Muscle of leg (tissue), 11 donors: ENCODE results near the gene SMAD2. TPM values are rescaled to one million over a fixed set of nuclear protein-coding genes. Genes with fewer than 3 reads are reported as not detected.
"Not testable (repeated sequence)": the region's sequence is repeated elsewhere in the genome, so short reads cannot be mapped to it uniquely, and the experiment has no call there.

ENCODE experiments used
- DNase-seq: peaks from one replicate; pipeline ENCODE4 v3.0.0; 2013
- H3K27ac ChIP-seq: one replicate; pipeline ENCODE4 v1.5.1; 2013; ENCODE audit warnings: mild to moderate bottlenecking, low read length, control low read depth
- H3K27me3 ChIP-seq: one replicate; pipeline ENCODE4 v1.6.1; 2013; ENCODE audit warnings: low read length; ENCODE audit not compliant: control insufficient read depth, insufficient read depth
- H3K36me3 ChIP-seq: one replicate; pipeline ENCODE4 v1.6.1; 2013; ENCODE audit warnings: low read length; ENCODE audit not compliant: control insufficient read depth, insufficient read depth
- H3K4me1 ChIP-seq: one replicate; pipeline ENCODE4 v1.6.1; 2013; ENCODE audit warnings: low read length; ENCODE audit not compliant: control insufficient read depth, insufficient read depth
- H3K4me3 ChIP-seq: one replicate; pipeline ENCODE4 v1.5.1; 2013; ENCODE audit warnings: low read length, control low read depth
- H3K9me3 ChIP-seq: replicated peaks from 2 replicates; pipeline ENCODE4 v1.6.1; 2013; ENCODE audit warnings: low read depth, low read length; ENCODE audit not compliant: control insufficient read depth
- WGBS: methylation state at CpG from one replicate; pipeline ENCODE4 v1.1.5; 2013; ENCODE audit warnings: missing lambda C conversion rate; ENCODE audit not compliant: insufficient coverage; 5-methylcytosine and 5-hydroxymethylcytosine counted together
- polyA plus RNA-seq, 8 donors: library from polyadenylated mRNA; unstranded; fragments of 120-200 nt; gene quantifications; one replicate each; pipeline versions ENCODE4 v1.2.1 to v1.2.3, GENCODE V29; 2013; ENCODE audit warnings: inconsistent platforms in 1 of 8, low replicate concordance in 1 of 8; ENCODE audit not compliant: insufficient read length in 8 of 8, insufficient read depth in 1 of 8
- total RNA-seq: library from RNA; stranded (reverse); fragments of 120-200 nt; gene quantifications from one replicate; pipeline ENCODE4 v1.2.4, GENCODE V29; 2013

The SMAD2 gene
- total and polyA plus RNA-seq, 9 donors: 42.7 to 91.8 (median 56.2) TPM

DNA sequence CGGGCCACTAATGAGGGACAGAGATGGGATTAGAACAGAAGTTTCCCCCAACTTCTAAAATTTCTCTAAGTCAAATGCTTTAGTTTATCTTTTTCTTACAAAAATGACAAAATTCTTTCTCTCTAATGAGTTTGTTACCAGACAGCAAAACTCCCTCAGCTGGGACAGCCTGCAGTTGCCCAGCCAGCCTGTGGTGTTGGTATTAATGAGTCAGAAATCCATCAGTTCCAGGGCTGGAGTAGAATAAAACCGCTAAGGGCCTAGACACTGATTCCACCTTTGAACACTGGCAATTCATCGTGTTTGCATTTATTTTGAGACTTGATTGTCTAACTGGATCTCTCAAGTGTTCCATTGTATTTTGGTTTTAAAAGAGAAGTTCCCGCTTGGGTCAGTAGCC, 38.3 kb upstream of the SMAD2 start:
- DNase-seq: no peak
- Histone ChIP-seq H3K27ac (no peak overlapping the region), H3K9me3 (no peaks in the 10 kb centered on the region), H3K27me3 (no peaks in the 10 kb centered on the region), H3K36me3 (no peaks in the 10 kb centered on the region), H3K4me1 (peaks cover 6% of the 10 kb centered on the region), H3K4me3 (no peak overlapping the region)
- 95% methylated on average over 3 of the region's 4 CpGs for WGBS

DNA sequence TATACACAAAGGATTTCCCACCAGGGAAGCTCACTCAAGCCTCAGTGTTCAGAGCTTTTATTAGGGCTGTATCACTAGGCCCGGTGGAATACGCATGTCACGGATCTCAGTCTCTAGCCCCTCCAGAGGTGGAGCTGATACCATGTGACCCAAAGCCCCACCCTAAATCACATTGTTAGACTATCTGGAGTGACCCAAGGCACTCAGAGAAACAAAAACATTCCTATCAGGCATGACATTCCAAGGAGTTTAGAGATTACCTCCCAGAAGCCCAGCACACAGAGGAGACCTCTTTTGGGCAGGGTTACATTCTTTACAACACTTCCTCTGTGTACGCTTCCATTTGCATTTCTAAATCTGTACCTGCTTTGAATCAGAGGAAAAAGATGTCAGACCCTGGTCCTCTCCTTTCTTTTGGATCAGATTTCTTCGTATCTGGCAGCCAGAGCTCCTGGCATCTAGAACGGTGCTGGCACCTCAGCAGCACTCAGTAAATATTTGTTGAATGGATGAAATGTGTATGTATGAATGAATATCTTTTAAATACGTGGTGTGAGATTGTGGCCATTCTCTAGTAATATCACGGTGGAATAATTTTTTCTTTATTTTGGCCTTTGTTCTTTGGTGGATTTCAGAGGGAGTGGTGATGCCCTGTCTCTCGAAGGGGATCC, 37.7 kb upstream of the SMAD2 start:
- no peaks in the 10 kb centered on the region for H3K36me3 ChIP-seq
- WGBS: 69% methylated on average over 6 of the region's 9 CpGs
- H3K27me3 ChIP-seq: no peaks in the 10 kb centered on the region
- no peak for DNase-seq
- H3K4me1 ChIP-seq: peaks cover 6% of the 10 kb centered on the region
- H3K27ac ChIP-seq: no peak overlapping the region
- H3K9me3 ChIP-seq: no peaks in the 10 kb centered on the region
- H3K4me3 ChIP-seq: no peak overlapping the region

DNA sequence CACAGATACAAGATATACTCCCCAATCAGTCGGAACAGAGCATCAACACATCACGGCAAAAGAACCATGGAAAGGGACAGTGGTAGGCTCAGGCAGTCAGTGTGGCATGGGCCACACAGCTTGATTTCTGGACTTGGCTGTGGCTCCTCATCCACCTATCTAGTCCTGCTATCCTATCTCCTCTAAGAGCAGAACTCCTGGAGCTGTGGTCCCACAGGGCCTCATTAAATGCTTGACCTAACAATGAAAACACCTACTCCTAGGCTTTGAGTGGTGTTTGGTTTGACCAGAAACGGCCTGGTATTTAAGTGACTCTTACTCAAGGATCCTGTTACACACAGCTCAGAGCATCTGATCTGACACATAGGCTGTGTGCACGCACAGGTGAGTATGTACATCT, 33.6 kb upstream of the SMAD2 start:
- H3K36me3 ChIP-seq: no peaks in the 10 kb centered on the region
- H3K27me3 ChIP-seq: no peaks in the 10 kb centered on the region
- peaks cover 3% of the 10 kb centered on the region for H3K9me3 ChIP-seq
- 76% methylated on average over 3 of the region's 4 CpGs for WGBS
- peaks cover 6% of the 10 kb centered on the region for H3K4me1 ChIP-seq
- no peak for DNase-seq
- no peak overlapping the region for H3K4me3 ChIP-seq
- no peak overlapping the region for H3K27ac ChIP-seq

DNA sequence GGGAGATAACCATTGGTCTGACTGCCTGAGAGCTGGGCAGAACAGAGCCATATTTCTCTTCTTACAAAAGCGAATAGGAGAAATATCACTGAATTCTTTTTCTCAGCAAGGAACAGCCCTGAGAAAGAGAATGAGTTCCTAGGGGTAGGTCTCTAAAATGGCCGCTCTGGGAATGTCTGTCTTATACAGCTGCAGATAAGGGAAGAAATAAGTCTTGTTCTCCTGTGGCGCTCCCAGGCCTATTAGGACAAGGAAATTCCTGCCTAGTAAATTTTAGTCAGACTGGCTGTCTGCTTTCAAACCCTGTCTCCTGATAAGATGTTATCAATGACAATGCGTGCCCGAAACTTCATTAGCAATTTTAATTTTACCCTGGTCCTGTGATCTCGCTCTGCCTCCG, 30.5 kb upstream of the SMAD2 start:
- H3K9me3 ChIP-seq, H3K4me1 ChIP-seq, DNase-seq, H3K36me3 ChIP-seq, H3K4me3 ChIP-seq, H3K27me3 ChIP-seq, H3K27ac ChIP-seq: not testable (repeated sequence)
- 92% methylated on average over 2 of the region's 7 CpGs for WGBS

DNA sequence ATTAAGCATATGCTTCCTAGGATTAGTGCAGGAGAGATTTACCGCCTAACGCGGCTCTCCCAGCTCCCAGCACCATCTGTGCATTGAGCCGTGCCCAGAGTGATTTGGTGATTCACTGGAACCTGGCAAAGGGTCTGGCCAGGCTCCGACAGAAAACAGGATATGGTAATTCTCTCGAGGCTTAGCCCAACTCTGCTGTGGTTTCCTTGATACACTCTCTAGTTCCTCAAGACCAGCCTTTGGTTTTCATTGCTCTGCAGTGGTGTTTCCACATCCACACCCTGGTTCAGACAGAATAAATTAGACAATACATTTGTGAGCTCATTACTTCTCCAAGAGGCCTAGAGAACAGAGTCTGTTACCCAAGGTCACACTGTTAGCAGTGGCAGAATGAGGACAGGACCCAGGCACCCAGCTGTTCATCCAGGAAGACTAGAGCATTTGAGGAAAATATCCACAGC, 23.0 kb upstream of the SMAD2 start:
- Histone ChIP-seq H3K9me3 (no peaks in the 10 kb centered on the region), H3K36me3 (no peaks in the 10 kb centered on the region), H3K27me3 (no peaks in the 10 kb centered on the region), H3K27ac (peak overlapping the region; percentile 71), H3K4me3 (no peak overlapping the region), H3K4me1 (peaks cover 6% of the 10 kb centered on the region)
- WGBS: 7% methylated on average over 5 of the region's 6 CpGs
- peak; percentile 77 for DNase-seq

DNA sequence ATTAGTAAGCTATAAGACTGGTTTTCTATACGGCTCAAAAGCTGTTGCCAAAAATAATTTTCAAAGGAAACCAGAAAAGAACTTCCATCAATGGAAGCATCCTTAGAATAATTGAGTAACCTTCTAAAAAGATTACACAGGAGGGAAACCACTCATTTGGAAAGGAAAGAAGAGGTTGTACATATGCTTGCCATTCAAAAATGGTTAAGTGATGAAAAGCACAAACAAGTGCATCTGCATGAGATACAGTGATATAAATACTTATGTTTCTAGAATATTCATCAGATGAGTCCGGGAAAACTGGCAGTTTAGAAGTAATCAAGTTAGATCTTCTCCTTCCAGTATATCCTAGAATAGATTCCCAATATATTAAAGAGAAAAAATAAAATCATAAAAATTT, 20.1 kb upstream of the SMAD2 start:
- WGBS: no CpG with 5 or more reads among the region's 2 CpGs
- peaks cover 6% of the 10 kb centered on the region for H3K4me1 ChIP-seq
- no peak overlapping the region for H3K4me3 ChIP-seq
- no peaks in the 10 kb centered on the region for H3K9me3 ChIP-seq
- H3K27ac ChIP-seq: no peak overlapping the region
- no peaks in the 10 kb centered on the region for H3K36me3 ChIP-seq
- DNase-seq: no peak
- no peaks in the 10 kb centered on the region for H3K27me3 ChIP-seq

DNA sequence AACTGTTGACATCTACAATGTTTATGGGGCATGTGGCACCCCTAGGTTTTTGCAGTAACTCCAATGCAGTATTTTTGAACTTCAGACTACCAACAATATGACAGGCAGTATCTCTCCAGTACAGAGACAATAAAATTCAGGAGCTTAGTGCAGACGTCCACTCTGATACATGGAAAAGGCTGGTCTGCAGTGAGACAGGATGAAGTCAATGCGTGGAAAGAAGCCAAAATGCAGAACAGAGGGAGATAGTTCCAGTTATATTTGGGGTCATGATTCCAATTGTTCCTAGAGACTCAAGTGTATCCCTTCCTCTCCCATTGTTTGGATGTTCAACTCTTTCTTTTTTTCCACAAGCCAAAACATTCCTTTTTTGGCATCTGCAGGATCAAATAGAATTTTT, 18.7 kb upstream of the SMAD2 start:
- H3K27me3 ChIP-seq: no peaks in the 10 kb centered on the region
- H3K36me3 ChIP-seq: no peaks in the 10 kb centered on the region
- no peak overlapping the region for H3K4me3 ChIP-seq
- DNase-seq: peak; percentile 70
- no peaks in the 10 kb centered on the region for H3K9me3 ChIP-seq
- WGBS: 10% methylated on average over 2 of the region's 2 CpGs
- H3K27ac ChIP-seq: no peak overlapping the region
- peaks cover 6% of the 10 kb centered on the region for H3K4me1 ChIP-seq

DNA sequence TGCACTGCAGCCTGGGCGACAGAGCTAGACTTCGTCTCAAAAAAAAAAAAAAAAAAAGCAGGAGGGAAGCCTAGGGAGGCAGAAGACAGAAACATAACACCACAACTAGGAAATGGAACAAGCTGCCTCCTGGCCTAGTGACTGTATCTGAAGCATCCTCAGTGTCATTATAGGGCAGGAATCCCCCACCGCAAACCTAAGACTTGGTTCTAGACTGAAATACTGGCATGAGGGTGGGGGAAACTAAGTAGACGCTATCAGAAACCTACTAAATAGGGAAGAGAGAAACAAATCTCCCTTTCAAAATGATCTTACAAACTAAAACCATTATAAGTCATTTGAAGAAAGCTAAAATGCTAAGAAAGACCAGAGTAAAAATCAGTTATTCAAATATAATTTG, 16.4 kb upstream of the SMAD2 start:
- no CpG with 5 or more reads among the region's 4 CpGs for WGBS
- Histone ChIP-seq H3K27me3 (peaks cover 2% of the 10 kb centered on the region), H3K27ac (no peak overlapping the region), H3K9me3 (no peaks in the 10 kb centered on the region), H3K36me3 (no peaks in the 10 kb centered on the region), H3K4me3 (no peak overlapping the region), H3K4me1 (no peaks in the 10 kb centered on the region)
- no peak for DNase-seq

DNA sequence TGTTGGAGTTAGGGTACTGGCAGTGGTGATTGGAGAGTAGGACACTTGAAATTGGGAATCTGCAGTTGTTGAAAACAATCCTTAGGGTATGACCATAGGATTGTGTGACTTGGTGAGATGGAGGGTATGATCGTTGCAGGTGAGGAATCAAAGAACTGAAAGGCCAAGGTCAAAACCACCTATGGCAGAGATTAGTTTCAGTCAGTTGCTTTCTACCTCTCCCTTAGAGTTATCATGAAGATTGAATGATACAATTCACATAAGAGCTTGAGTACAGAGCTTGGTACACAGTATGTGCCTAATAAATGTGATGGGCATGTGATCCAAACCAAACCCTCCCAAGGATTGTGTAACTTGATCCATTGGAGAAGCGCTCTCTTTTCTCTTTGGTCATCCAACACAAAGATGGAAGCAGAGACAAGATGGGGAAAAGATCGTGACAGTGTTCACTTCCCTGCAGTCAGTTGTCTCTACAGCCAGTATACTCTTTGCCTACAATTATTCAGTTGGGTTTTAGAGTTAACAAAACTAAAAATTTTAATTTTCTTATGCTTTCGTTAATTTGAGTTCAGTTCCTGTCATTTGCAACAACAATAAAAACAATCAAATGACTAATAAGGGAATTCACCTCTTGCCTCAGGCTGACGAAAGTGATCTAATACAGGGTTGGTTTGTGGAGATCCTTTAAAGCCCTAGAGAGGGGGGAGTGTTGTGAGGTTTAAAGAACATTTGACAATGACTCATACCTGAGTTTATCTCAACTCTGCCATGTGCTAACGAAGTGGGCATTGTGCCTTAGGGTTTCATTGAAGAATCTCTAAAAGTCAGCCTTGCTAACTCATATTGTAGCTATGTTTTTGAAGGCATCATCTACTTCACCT, 14.8 kb upstream of the SMAD2 start:
- peaks cover 2% of the 10 kb centered on the region for H3K27me3 ChIP-seq
- no peak overlapping the region for H3K4me3 ChIP-seq
- H3K36me3 ChIP-seq: no peaks in the 10 kb centered on the region
- no peaks in the 10 kb centered on the region for H3K9me3 ChIP-seq
- no peak for DNase-seq
- whole genome bisulfite sequencing: no CpG with 5 or more reads among the region's 6 CpGs
- H3K4me1 ChIP-seq: no peaks in the 10 kb centered on the region
- no peak overlapping the region for H3K27ac ChIP-seq

DNA sequence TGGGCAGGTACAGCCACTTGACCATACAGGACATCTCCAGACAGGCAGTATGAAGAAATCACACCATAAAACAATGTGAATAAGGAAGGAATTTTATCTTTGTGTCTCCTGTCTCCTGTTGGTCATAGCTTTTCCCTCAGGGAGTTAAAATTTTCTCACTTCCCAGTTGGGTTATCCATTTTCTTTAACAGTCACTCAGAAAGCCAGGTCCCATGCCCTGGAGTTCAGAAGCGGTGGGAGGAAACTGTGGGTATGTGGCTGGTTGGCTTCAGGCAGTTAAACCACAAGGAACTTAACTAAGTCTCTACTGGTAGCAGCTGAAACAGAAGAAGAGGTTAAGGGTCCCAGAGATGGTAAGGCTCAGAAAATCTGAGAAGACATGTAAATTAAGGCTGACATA, 6.5 kb upstream of the SMAD2 start:
- no peak overlapping the region for H3K4me3 ChIP-seq
- no peaks in the 10 kb centered on the region for H3K4me1 ChIP-seq
- no peak overlapping the region for H3K27ac ChIP-seq
- H3K27me3 ChIP-seq: peaks cover 2% of the 10 kb centered on the region
- DNase-seq: no peak
- H3K36me3 ChIP-seq: no peaks in the 10 kb centered on the region
- no peaks in the 10 kb centered on the region for H3K9me3 ChIP-seq
- WGBS: no CpG with 5 or more reads among the region's 1 CpG
